Inflammatory macrophage treated with lipopolysaccharide for 4 hours (primary cell): Measurements from ENCODE around the gene IGFLR1.
"Not testable (repeated sequence)": the region's sequence is repeated elsewhere in the genome, so short reads cannot be mapped to it uniquely, and the experiment has no call there.

Experiments
- DNase-seq: peaks from one replicate; pipeline ENCODE4 v3.0.0-alpha.2; 2020

Gene IGFLR1

DNA sequence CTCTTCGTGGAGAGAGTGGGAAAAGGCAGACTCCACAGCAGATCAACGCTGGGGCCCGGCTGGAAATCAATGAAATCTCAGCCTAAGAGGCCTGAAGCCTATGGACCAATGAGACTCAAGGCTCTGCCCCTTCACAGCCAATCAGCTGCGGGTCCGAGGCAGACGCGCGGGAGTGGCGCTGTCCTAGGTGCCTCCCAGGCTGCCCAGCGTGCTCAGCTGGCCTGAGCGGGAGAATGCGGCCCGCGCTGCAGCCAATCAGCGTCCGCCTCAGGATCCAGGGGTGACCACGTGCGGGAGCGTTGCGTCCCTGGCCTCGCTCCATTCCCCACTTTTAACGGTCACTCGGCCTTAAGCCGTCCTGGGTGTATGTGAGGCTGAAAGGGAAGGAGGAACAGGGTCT, 38.0 kb downstream of the IGFLR1 start, which contains the start of gene ZBTB32:
TSS of gene ZBTB32 (plus strand) at position 341 of the 400 bp plus-strand sequence. CDS start 10,069 bp downstream, outside the sequence.
- peak; percentile 34 for DNase-seq

- no peak for DNase-seq
These were observed 38.9 kb downstream of the IGFLR1 start for GRCh38 chr19:35703343-35703742.

- peak; percentile 98 for DNase-seq
These were observed 39.8 kb downstream of the IGFLR1 start for GRCh38 chr19:35702223-35703012.

DNA sequence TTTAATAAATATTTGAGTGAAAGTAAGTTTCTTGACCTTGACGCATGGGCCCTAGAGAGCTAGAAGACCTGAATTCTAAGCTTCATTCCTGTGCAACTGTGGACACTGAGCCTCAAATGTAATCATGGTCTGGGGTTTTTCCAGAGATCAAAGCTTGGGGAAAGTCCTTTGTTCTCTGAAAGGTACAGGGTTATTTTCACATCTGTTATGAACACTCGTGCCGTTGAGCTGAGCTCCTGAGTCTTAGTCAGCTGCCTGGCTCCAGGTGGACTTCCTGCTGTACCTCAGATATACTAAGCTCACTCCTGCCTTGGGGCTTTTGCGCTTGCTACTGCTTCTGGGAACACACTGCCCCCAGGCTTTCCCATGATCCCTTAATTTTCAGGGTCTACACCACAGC, 45.4 kb downstream of the IGFLR1 start:
- no peak for DNase-seq

DNA sequence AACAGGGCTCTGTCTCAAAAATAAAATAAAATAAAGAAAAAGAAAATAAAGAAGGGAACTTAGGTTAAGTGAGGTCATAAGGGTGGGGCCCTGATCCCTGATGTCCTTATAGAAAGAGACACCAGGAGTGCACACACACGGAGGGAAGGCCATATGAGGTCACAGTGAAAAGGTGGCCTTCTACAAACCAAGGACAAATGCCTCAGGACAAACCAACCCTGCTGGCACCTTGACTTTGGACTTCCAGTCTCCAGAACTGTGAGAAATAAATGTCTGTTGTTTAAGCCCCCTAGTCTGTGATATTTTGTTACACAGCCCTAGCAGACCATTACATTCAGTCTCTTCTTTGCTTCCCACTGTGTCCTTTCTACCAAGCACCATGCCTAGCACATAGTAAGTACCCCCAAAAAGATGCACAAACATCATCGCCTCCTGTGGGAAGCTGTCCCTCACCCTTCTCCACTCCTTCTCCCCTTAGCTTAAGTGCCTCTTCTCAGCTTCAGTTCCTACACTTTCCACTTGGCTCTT, 46.3 kb downstream of the IGFLR1 start:
- DNase-seq: no peak

DNA sequence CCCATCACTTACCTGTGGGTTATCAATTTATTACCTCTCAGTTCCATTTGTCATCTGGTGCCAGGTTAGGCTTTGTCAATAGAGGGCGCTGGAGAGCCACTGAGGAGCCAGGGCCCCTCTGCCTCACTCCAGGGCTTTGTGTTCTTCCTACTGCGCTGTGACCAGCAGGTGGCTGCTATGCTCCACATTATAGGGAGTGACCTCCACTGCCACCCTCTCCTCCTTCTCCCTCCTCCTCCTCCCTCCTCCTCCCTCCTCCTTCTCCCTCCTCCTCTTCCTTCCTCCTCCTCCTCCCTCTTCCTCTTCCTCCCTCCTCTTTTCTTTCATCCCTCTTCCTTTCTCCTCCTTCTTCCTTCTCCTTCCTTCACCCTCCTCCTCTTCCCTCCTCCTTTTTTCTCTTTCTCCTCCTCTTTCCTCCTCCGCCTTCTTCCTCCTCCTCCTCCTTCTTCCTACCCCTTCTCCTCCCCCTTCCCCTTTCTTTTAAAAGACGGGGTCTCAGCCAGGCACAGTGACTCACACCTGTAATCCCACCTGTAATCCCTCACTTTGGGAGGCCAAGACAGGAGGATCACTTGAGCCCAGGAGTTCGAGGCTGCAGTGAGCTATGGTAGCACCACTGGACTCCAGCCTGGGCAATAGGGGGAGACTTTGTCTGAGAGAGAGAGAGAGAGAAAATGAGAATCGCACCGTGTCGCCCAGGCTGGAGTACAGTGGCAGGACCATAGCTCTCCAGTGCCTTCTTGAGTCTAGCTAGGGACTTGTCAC, 48.2 kb downstream of the IGFLR1 start:
- peak; percentile 87 for DNase-seq

DNA sequence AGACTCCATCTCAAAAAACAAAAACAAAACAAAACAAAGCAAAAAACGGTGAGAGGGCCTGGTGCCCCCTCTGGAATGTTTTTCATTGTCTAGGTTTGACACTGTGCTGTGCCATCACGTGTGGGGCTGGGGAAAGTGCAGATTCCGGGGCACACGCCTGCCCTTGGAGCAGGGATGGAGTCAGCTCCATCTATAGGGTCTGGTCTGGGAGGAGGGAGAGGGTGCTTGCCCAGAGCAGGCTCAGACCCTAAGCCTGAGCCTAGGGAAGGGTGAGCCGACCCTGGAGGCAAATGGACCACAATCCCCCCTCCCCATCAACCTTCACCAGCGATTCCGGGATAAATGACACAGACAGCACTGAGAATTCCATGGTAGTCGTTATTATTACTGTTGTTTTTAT, 48.8 kb downstream of the IGFLR1 start:
- DNase-seq: no peak

DNA sequence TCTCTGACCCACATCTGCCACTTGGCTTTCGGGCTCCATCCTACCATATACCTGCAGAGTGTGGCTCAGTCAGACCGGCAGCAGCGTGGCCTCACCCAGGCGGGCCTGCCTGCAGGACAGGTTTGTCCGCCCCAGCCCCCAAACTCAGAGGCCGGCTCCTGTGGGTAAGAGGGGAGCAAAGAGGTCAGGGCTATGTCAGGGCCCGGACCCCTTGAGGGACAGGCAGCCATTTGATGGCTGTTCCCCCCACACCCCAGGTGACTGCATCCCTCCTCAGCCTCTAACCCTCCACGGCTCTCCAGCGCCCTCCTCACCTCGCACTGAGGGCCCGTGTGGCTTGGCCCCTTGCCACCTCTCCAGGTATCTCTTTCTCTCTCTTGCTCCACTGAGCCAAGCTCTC, 50.2 kb downstream of the IGFLR1 start:
- DNase-seq: no peak

DNA sequence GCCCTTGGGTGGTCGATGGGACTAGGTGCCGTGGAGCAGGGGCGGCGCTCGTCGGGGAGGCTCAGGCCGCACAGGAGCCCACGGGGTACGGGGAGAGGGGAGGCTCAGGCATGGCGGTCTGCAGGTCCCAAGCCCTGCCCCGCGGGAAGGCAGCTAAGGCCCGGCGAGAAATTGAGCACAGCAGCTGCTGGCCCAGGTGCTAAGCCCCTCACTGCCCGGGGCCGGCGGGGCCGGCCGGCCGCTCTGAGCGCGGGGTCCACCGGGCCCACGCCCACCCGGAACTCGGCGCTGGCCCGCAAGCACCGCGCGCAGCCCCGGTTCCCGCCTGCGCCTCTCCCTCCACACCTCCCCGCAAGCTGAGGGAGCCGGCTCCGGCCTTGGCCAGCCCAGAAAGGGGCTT, 51.1 kb downstream of the IGFLR1 start:
- DNase-seq: not testable (repeated sequence)

DNA sequence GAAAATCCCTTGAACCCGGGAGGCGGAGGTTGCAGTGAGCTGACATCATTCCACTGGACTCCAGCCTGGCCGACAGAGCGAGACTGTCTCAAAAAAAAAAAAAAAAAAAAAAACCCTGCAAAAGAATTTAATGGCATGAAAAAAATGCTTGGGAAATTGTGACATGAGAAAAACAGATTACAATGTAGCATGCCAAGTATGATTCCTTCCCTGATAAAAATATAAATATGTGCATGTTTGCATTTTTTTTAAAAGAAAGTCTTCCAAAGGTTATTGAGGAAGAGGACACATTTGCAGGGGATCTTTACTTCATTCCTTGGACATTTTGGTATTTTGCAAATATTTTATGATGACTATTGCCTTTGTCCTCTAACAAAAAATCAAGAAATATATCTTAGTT, 52.4 kb downstream of the IGFLR1 start:
- DNase-seq: no peak
